Breast epithelium (tissue), 3 donors: ENCODE measurements around the gene BRD3.

Experiments used
- POLR2A ChIP-seq: fragments of 450-650 bp; IDR thresholded peaks from one replicate; pipeline ENCODE4 v1.6.1; 2016; ENCODE audit warnings: antibody characterized with exemption, mild to moderate bottlenecking, moderate library complexity
- POLR2AphosphoS5 ChIP-seq, 3 donors: sonication (generic); formaldehyde crosslinking; IDR thresholded peaks; one replicate each; pipeline ENCODE4 v1.6.1; 2017; ENCODE audit warnings: antibody characterized with exemption in 3 of 3
- TF ChIP-seq, protein P1 (sequence below), 3 donors: fragments of 450-650 bp; IDR thresholded peaks; one replicate each; pipeline ENCODE4 v1.5.1; 2016 to 2017; ENCODE audit warnings: antibody characterized with exemption in 3 of 3, mild to moderate bottlenecking in 3 of 3, moderate library complexity in 3 of 3

DNA sequence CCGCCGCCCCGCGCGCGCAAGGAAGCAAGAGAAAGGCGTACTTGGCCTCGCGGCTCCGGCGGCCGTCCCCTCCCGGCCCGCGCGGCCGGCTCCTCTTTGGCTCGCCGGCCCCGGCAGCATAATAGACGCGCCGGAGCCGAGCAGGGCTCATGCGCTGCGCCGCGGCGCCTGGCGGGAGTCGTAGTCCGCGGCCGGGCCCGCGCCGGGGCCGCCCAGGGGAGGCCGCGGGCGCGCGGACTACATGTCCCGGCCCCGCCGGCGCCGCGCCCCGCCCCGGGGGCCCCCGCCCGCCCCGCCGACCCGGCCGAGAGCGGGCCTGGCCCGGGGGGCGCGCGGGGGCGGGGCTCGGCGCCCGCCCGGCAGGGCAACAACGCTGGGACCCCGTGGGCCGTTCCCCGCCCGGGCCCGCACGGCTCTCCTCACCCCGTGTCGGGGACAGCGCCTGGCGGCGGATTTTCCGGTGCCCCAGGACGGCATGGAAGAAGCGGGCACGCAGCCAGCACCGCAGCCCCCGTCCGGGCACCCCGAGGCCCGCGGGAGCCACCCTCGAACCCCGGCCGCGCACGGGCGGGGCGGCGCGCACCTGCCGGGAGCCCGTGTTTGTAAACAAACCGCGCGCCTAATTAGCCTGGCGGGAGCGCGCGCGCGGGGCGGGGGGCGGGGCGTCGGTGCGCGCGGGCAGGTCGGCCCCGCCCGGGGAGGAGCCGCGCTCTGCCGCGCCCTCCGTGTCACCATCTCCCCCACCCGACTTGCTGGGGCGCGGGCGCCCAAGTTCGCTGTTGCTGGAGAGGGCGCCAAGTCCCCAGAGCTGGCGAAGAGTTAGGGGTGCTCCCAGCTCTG is at the start of gene BRD3:
- TF ChIP-seq, protein P1, sequence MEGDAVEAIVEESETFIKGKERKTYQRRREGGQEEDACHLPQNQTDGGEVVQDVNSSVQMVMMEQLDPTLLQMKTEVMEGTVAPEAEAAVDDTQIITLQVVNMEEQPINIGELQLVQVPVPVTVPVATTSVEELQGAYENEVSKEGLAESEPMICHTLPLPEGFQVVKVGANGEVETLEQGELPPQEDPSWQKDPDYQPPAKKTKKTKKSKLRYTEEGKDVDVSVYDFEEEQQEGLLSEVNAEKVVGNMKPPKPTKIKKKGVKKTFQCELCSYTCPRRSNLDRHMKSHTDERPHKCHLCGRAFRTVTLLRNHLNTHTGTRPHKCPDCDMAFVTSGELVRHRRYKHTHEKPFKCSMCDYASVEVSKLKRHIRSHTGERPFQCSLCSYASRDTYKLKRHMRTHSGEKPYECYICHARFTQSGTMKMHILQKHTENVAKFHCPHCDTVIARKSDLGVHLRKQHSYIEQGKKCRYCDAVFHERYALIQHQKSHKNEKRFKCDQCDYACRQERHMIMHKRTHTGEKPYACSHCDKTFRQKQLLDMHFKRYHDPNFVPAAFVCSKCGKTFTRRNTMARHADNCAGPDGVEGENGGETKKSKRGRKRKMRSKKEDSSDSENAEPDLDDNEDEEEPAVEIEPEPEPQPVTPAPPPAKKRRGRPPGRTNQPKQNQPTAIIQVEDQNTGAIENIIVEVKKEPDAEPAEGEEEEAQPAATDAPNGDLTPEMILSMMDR (IDR thresholded peaks at IDR 0.05): no peak
- TF ChIP-seq POLR2A: no peak
- TF ChIP-seq POLR2AphosphoS5 (IDR thresholded peaks at IDR 0.05): peak in 1 of 3 donors; percentile 27
